Fibroblast of lung (primary cell): Measurements from ENCODE around the gene SLC12A4. TPM values are rescaled to one million over a fixed set of nuclear protein-coding genes. Genes with fewer than 3 reads are reported as not detected.

Experiments
- DNase-seq, 2 donors: peaks; one replicate each; pipeline versions ENCODE4 v3.0.0 to v3.0.0-alpha.2; 2010; ENCODE audit warnings: low read depth in 2 of 2
- H2AFZ ChIP-seq: 2 replicates; pipeline ENCODE4 v1.5.1; 2012; ENCODE audit warnings: low read length, control low read depth, inconsistent platforms
- H3K27ac ChIP-seq: 2 replicates; pipeline ENCODE4 v1.5.1; 2011; ENCODE audit warnings: low read length, control low read depth; ENCODE audit not compliant: insufficient read depth
- H3K27me3 ChIP-seq: 2 replicates; pipeline ENCODE4 v1.5.1; 2011; ENCODE audit warnings: mild to moderate bottlenecking, low read length; ENCODE audit not compliant: control insufficient read depth, insufficient read depth
- H3K36me3 ChIP-seq: 2 replicates; pipeline ENCODE4 v1.5.1; 2011; ENCODE audit warnings: low read length; ENCODE audit not compliant: control insufficient read depth, insufficient read depth
- H3K4me1 ChIP-seq: 2 replicates; pipeline ENCODE4 v1.5.1; 2011; ENCODE audit warnings: low read length; ENCODE audit not compliant: control insufficient read depth, insufficient read depth; ENCODE audit errors: extremely low read depth
- H3K4me2 ChIP-seq: 2 replicates; pipeline ENCODE4 v1.5.1; 2011; ENCODE audit warnings: low read length, control low read depth; ENCODE audit not compliant: insufficient read depth; ENCODE audit errors: extremely low read depth
- H3K4me3 ChIP-seq, 4 experiments: fragments of 200-600 bp in 1 of 4; sonication (generic) in 1 of 4; replicated peaks in 1 of 4; 2 replicates each; pipeline ENCODE4 v1.5.1; 2011 to 2016; ENCODE audit warnings: low read length in 4 of 4, low read depth in 3 of 4, mild to moderate bottlenecking in 3 of 4, control low read depth in 2 of 4, inconsistent platforms in 1 of 4, mixed read lengths in 1 of 4; ENCODE audit not compliant: insufficient read depth in 1 of 4; ENCODE audit errors: control extremely low read depth in 1 of 4
- H3K79me2 ChIP-seq: 2 replicates; pipeline ENCODE4 v1.5.1; 2012; ENCODE audit warnings: mild to moderate bottlenecking, low read length, inconsistent platforms; ENCODE audit not compliant: control insufficient read depth, insufficient read depth
- H3K9ac ChIP-seq: 2 replicates; pipeline ENCODE4 v1.5.1; 2011; ENCODE audit warnings: mild to moderate bottlenecking, low read length, control low read depth; ENCODE audit not compliant: insufficient read depth
- H3K9me3 ChIP-seq: 2 replicates; pipeline ENCODE4 v1.5.1; 2012; ENCODE audit warnings: low read depth, low read length; ENCODE audit not compliant: control insufficient read depth, insufficient read depth
- H4K20me1 ChIP-seq: 2 replicates; pipeline ENCODE4 v1.5.1; 2011; ENCODE audit warnings: low read length; ENCODE audit not compliant: control insufficient read depth, insufficient read depth; ENCODE audit errors: extremely low read depth
- EZH2 ChIP-seq: IDR thresholded peaks from 2 replicates; pipeline ENCODE4 v1.5.1; 2012; ENCODE audit warnings: low read length, control low read depth, mild to moderate bottlenecking; ENCODE audit errors: missing control alignments
- polyA plus RNA-seq, 2 donors: library from polyadenylated mRNA; depleted of rRNA in 1 of 2; stranded (reverse) in 1 of 2; unstranded in 1 of 2; fragments of >200 nt; gene quantifications; 2 replicates each; pipeline ENCODE4 v1.2.1, GENCODE V29; 2011 to 2012; ENCODE audit warnings: missing spikeins in 1 of 2
- total RNA-seq: library from RNA; depleted of rRNA; stranded (reverse); fragments of >200 nt; gene quantifications from 2 replicates; pipeline ENCODE4 v1.2.1, GENCODE V29; 2014
- TF ChIP-seq, protein P1 (sequence below), 2 donors: IDR thresholded peaks in 1 of 2; conservative IDR thresholded peaks in 1 of 2; 1 replicate in 1 of 2; 2 replicates in 1 of 2; pipeline ENCODE4 v1.5.1; 2011 to 2012; ENCODE audit warnings: low read length in 2 of 2, control low read depth in 1 of 2, inconsistent platforms in 1 of 2, low read depth in 1 of 2, mild to moderate bottlenecking in 1 of 2

The SLC12A4 gene
- total and polyA plus RNA-seq, 2 donors (not counting 1 experiment from before 2014, with no cell fraction given): 42.2 to 120 TPM

DNA sequence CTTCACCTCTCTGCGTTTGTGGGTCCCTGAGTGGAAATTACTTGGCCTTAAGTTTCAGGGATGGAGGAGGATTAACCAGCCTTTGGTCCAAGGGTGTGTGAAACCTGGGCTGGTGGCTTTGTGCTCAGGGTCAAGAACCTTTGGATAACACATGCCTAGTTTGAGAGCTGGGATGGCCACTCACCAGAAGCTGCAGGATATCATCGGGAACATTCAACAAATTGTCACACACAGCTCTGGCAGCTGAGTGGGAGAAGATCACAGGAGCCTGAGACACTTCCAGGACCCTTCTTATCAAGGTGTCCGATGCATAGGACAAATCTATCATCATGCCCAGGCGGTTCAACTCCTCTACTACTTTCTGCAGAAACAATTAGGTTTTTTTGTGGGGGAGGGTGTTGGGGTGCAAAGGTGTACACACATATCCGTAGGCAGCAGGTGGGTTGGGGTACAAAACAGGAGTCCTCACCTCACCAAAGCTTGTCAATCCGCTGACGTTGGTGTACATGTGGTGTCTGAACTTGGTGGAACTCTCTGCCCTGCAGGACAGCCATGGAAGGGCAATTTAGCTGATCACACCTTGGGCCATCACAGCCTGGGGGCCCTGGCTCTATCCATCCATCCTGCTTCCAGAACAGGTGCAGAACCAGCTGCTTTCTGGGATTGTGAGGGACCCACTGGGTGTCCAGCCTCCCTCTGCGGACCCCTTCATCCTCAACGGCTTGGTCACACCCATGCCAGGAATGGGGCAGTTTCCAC lies 9.2 kb upstream of the SLC12A4 start:
- Histone ChIP-seq H3K36me3 (no peaks in the 10 kb centered on the region), H3K79me2 (no peaks in the 10 kb centered on the region), H3K4me3 (no peak overlapping the region), H3K27me3 (peaks cover 11% of the 10 kb centered on the region), H3K27ac (no peak overlapping the region), H3K9me3 (no peaks in the 10 kb centered on the region), H4K20me1 (no peaks in the 10 kb centered on the region), H3K4me1 (no peaks in the 10 kb centered on the region), H3K9ac (no peak overlapping the region), H3K4me2 (no peak overlapping the region), H2AFZ (no peak overlapping the region)
- DNase-seq: no peak
- TF ChIP-seq, protein P1, sequence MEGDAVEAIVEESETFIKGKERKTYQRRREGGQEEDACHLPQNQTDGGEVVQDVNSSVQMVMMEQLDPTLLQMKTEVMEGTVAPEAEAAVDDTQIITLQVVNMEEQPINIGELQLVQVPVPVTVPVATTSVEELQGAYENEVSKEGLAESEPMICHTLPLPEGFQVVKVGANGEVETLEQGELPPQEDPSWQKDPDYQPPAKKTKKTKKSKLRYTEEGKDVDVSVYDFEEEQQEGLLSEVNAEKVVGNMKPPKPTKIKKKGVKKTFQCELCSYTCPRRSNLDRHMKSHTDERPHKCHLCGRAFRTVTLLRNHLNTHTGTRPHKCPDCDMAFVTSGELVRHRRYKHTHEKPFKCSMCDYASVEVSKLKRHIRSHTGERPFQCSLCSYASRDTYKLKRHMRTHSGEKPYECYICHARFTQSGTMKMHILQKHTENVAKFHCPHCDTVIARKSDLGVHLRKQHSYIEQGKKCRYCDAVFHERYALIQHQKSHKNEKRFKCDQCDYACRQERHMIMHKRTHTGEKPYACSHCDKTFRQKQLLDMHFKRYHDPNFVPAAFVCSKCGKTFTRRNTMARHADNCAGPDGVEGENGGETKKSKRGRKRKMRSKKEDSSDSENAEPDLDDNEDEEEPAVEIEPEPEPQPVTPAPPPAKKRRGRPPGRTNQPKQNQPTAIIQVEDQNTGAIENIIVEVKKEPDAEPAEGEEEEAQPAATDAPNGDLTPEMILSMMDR (conservative IDR thresholded peaks at IDR 0.05 in 1 of 2, IDR thresholded peaks at IDR 0.05 in 1 of 2; ENCODE audit: low read depth in 1 of 2, low read length in 2 of 2): no peak
- TF ChIP-seq EZH2: no peak

DNA sequence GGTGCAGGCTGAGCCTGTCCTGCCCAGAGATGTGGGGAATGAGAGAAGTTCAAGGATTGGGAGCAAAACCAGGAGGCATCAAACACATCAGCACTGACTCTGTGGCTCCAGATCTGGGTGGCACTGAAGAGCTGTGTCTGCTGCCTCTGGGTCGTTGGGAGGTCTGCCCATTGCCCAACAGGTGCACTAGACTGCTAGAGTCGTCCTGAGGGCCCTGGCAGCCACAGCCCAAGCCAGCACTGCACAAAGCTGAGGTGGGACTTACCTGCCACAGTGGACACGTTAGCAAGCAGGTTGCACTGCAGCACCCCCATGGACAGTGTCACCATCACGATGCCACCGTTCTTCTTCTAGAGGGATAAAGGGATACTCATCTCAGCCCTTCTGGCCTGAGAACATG lies 8.6 kb upstream of the SLC12A4 start:
- Histone ChIP-seq H3K79me2 (no peaks in the 10 kb centered on the region), H3K9ac (no peak overlapping the region), H3K4me3 (no peak overlapping the region), H3K4me1 (no peaks in the 10 kb centered on the region), H3K27me3 (peaks cover 11% of the 10 kb centered on the region), H4K20me1 (no peaks in the 10 kb centered on the region), H3K9me3 (no peaks in the 10 kb centered on the region), H2AFZ (no peak overlapping the region), H3K36me3 (no peaks in the 10 kb centered on the region), H3K27ac (no peak overlapping the region), H3K4me2 (no peak overlapping the region)
- DNase-seq: no peak
- TF ChIP-seq, protein P1 (conservative IDR thresholded peaks at IDR 0.05 in 1 of 2, IDR thresholded peaks at IDR 0.05 in 1 of 2; ENCODE audit: low read depth in 1 of 2, low read length in 2 of 2): no peak
- TF ChIP-seq EZH2: no peak

DNA sequence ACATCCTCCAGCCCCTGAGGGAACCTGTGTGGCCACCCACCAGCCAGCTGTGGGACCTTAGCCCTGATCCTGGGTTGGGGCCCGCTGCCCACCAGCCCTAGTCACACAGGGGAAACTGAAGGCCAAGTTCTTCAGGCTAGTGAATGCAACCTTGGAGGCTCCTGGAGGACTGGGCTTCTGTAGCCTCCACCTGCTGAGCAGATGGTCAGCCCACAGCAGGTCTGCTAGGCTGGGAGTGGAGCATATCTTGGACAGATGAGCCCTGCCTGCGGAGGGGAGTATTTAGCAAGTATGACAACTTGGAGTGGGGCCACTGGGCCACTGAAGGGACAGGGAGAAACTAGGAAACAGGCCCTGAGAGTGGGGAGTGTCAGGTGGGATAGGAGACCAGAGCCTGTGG lies 7.8 kb upstream of the SLC12A4 start:
- Histone ChIP-seq H3K4me1 (no peaks in the 10 kb centered on the region), H3K9ac (no peak overlapping the region), H2AFZ (no peak overlapping the region), H3K79me2 (no peaks in the 10 kb centered on the region), H3K4me3 (no peak overlapping the region), H3K27me3 (peaks cover 11% of the 10 kb centered on the region), H3K27ac (no peak overlapping the region), H3K4me2 (no peak overlapping the region), H3K9me3 (no peaks in the 10 kb centered on the region), H3K36me3 (no peaks in the 10 kb centered on the region), H4K20me1 (no peaks in the 10 kb centered on the region)
- TF ChIP-seq, protein P1 (conservative IDR thresholded peaks at IDR 0.05 in 1 of 2, IDR thresholded peaks at IDR 0.05 in 1 of 2; ENCODE audit: low read depth in 1 of 2, low read length in 2 of 2): no peak
- no peak for TF ChIP-seq EZH2
- no peak for DNase-seq
